SK-MEL-5 (cell line): Measurements from ENCODE around the gene EPS15. TPM values are rescaled to one million over a fixed set of nuclear protein-coding genes. Genes with fewer than 3 reads are reported as not detected.
"Not testable (repeated sequence)": the region's sequence is repeated elsewhere in the genome, so short reads cannot be mapped to it uniquely, and the experiment has no call there.

ENCODE experiments used
- DNase-seq: peaks from one replicate; pipeline ENCODE4 v3.0.0-alpha.2; 2016; ENCODE audit warnings: low read depth, low spot score
- in situ Hi-C: cut with HindIII; loops from 2 replicates; pipeline ENCODE4 v1.10.0; 2016; ENCODE audit warnings: low sequenced_read_pairs, high pct_unique_total_duplicates, low pct_unique_long_range_greater_than_20kb
- polyA plus RNA-seq, 2 experiments: library from polyadenylated mRNA; depleted of rRNA; stranded (reverse); fragments of >200 nt; gene quantifications; 2 replicates each; pipeline ENCODE4 v1.2.3, GENCODE V29; 2015
- total RNA-seq: library from RNA; depleted of rRNA; stranded (reverse); fragments of >200 nt; shearing (Covaris generic); gene quantifications from 2 replicates; pipeline ENCODE4 v1.2.3, GENCODE V29; 2014; rRNA removed

Gene EPS15
- 44.2 and 46.4 TPM in 2 replicates for total RNA-seq
- polyA plus RNA-seq (2015; cell fraction: cytosol; rRNA removed), result 40.5 and 52.2 TPM in 2 replicates
- 41.5 and 50.7 TPM in 2 replicates for polyA plus RNA-seq (2015; cell fraction: nucleus; rRNA removed)

DNA sequence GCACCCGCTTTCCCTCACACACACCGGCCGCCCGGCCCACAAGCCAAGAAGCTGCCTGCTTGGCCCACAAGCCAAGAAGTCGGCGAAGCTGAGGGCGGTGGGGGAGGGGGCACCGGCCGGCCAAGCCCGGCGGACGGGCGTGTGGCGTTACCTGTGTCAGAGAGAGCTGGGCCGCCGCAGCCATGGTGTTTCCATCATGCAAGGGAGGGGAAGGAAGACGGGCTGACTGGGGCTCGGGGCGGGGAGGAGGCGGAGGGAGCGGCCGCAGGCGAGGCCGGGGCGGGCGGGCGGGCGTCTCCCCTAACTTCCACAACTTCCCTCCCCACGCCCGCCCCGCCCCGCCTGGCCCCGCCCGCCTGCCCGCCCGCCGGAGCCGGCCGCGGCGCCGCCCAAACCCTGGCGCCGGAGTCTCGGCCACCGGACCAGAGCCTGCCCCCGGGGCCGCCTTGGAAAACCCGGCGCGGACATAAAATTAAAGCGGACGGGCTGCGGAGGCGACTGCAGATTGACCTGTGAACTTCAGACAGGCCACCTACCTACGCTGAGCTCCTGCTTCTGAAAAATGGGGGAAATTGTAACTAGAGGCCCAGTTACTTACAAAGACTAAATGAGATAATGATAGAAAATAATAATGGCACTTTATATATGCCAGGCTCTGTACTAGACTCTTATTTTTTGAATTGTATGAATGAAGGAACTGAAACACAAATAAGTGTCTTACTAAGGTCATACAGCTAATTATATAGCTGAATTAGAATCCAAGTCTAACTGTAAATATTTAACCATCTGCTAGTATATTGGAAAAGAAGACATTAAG lies at the start of gene EPS15:
Gene EPS15, minus strand, starts transcription at position 219 of the 817 bp plus-strand sequence. Its CDS starts 35 bp downstream, at position 184.
- peak; percentile 75 for DNase-seq
- in situ Hi-C loops, result no loop called here

DNA sequence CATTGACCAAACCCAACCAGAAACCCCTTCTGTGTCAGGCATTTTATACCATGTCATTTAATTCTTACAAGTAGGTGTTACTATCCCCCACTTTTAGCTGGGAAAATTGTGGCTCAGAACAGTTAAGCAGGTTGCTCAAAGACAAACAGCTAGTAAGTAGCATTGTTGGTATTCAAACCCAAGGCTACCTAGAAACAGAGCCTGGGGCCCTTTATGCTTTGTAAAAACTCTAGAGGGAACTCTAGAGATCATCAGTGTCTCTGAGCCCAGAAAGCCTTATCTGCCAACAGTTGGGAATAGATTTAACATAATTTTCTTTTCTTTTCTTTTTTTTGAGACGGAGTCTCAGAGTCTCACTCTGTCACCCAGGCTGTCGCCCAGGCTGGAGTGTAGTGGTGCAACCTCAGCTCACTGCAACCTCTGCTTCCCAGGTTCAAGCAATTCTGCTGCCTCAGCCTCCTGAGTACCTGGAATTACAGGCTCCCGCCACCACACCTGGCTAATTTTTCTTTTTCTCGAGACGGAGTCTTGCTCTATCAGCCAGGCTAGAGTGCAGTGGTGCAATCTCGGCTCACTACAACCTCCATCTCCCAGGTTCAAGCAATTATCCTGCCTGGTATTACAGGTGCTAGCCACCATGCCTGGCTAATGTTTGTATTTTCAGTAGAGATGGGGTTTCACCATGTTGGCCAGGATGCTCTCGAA lies 49.3 kb upstream of the EPS15 start:
- in situ Hi-C loops, result no loop called here
- no peak for DNase-seq

DNA sequence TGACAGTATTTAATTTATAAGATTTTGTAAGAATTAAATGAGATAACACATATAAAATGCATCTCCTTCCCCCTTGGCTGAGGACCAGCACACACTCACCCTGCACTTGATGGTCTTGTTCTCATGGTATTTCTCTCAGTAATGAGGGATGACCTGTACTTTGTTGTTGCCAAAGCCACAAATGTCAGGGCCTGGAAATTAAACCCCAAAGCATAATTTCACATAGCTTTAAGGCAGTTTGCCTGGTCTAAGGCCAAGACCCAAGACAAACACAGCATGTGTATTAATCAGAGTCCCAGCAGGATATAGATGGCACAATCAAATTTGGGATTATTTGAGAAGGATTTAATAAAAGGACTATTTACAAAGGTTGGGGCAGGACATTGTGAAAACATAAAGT lies 48.6 kb upstream of the EPS15 start:
- DNase-seq, result peak; percentile 26
- in situ Hi-C loops, result no loop called here

DNA sequence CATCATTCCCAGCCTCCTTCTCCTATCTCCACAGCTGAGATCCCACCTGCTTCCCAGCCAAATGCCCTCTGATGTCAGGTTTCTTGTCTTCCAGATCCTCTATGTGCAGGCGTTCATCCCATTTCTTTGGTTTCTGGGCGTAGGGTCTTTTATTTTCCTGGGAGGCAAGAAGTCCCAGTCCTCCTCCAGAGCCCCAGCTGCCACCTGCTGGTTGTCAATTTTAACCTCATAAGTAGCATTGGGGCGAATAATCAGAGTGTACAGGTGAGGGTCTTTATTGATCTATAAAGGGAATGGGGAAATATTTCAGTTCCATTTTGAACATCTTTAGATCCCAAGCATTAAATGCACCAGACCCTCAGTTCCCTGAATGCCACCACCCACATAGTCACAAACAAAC lies 47.2 kb upstream of the EPS15 start:
- in situ Hi-C loops, result no loop called here
- no peak for DNase-seq

DNA sequence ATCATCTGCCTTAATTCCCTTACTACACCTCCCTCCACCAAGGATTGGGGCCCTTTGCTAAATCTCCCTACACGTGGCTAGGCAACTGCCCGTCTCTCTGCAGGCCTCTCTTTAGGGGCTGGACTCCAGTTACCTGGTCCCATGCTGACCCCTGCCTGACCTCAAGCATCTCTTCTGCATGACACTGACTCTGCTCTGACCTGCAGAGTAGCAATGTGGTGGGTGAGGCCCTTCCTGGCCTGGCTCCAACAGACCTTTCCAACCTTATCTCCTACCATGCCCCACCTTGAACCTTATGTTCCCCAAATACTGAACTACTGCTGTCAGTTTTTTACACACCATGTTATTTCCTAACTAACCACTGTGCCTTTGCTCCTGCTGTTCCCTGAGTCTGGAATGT lies 45.9 kb upstream of the EPS15 start:
- DNase-seq, result no peak
- in situ Hi-C loops, result no loop called here

DNA sequence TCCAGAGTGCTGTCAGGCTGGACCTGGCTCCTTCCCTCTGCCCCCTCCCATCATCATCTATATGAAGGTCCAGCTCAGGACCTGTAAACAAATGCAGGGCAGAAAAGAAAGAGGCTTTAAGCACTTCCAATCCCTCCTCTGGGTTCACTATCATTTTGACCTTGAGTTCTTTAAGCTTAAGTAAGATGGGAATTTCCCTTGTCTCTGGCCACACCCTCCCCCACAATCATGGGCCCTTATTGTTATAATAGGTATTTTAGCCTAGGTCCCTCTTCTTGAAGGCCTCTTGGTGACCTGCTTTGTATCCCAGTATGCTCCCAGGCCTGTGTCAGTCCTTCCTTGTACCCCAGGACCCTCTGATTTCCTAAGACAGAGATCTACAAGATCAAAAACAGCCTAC lies 45.1 kb upstream of the EPS15 start:
- in situ Hi-C loops, result no loop called here
- no peak for DNase-seq

DNA sequence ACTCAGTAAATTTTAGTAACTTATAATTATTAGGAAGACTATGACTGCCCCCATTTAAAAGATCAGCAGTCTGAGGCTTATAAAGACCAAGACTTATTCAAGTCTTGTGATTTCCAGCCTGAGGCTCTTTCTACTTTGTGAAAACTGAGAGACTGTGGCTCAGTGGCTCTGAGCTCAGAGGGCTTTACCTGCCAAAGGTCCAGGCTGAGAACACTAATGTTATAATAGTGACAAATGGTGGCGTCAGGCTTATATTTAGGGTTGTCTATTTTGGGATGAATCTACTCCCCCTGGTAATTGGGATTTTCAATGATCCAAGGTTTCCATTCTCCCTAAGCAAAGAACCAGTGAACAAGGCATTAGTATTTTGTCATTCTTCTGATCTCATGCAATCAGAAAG lies 42.6 kb upstream of the EPS15 start:
- DNase-seq, result no peak
- in situ Hi-C loops, result no loop called here

DNA sequence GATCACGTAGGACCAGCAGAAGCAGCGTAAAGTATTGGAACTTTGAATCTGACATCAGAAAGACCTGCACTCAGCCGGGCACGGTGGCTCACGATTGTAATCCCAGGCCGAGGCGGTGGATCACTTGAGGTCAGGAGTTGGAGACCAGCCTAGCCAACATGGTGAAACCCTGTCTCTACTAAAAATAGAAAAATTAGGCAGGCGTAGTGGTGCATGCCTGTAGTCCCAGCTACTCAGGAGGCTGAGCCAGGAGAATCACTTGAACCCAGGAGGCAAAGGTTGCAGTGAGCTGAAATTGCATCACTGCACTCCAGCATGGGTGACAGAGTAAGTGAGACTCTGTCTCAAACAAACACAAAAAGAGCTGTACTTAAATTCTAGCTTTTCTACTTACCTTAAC lies 41.8 kb upstream of the EPS15 start:
- in situ Hi-C loops, DNase-seq: not testable (repeated sequence)

DNA sequence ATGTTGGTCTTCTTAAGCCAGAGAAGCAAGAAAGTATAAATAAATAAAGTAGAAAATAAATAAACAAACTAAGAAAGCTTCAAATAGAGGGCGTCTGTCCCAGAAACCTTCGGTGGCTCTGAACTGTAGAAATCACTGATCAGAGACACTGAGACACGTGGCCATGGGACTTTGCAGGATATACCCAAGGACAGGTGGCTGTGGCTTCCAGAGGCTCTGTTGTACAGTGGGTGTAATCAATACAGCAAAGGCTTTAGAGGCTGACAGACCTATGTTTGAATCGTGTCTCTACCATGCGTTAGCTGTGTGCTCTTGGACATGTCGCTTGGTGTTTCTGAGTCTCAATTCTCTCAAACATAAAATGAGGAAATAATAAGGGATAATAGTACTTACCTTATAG lies 41.0 kb upstream of the EPS15 start:
- no peak for DNase-seq
- in situ Hi-C loops, result no loop called here

DNA sequence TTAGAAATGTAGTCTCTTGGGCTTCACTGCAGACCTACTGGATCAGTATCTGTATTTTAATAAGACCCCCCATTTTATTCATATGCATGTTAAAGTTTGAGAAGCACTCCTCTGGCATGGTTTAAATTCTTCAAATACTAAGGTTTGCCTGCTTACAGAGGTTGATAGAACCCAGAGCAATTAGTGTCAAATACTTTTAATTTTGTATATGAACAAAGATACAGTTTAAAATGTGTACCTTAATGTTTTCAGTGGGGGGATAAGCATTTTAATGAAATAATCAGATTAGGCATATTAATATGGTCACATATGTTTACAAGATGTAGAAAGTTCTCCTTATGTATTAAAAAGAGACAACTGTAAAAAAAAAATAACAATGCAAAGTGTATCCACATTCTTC lies 40.4 kb upstream of the EPS15 start:
- in situ Hi-C loops, result no loop called here
- DNase-seq, result no peak

DNA sequence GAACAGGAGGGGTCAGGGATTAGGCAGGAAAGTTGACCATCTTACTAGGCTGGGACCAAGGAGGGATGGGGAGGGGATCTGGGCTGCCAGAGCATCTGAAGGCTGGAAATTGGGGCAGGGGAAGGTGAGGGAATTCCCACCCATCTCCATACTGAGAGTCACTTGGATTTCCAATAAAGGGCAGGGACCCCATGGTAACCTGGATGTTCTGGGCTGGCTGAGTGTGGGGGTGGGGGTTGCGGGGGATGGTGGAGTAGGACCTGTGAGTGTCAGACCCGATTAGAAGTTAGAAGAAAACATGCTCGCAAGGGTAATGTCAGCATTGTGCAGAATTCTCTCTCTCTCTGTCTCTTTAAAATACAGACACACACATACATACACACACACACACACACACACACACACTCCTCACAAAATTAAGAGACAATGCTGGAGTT lies 40.0 kb upstream of the EPS15 start:
- in situ Hi-C loops, result no loop called here
- no peak for DNase-seq

DNA sequence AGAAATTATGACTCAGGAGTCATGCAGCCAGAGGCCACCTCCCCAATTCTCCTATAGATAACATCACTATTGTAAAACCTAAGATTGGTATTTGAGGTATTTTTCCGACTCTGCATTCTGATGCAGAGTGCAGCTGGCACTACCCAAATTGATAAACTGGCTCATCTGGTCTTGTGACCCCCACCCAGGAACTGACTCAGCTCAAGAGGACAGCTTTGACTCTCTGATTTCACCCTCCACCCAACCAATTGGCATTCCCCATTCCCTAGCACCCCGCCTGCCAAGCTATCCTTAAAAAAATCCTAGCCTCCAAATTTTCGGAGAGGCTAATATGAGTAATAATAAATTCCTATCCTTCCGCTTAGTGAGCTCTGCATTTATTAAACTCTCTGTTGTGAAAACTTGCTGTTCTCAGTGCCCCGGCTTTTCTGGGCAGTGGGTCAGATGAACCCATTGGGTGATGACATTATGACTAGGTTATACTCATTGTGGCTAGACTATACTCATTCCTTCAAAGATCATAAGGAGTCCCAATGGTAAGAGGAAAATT lies 39.4 kb upstream of the EPS15 start:
- in situ Hi-C loops, result no loop called here
- no peak for DNase-seq

DNA sequence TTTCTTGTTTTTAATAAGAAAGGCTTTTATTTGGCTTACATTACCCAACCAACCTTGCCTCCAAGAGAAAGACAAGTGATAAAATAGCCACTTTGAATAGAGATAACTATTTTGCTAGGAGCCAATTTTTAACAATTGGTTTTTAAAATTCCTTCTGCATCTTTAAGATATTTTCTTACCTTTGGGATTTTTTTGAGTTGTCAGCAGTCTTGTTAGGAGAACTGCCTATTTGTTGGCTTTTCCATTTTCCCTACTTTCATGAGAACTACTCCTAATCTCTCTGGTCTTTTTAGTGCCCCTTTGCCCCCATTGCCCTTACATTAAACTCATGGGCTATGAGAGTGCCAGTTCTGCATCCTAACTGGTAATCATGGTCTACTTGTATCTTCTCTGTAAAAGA lies 38.1 kb upstream of the EPS15 start:
- no peak for DNase-seq
- in situ Hi-C loops, result no loop called here

DNA sequence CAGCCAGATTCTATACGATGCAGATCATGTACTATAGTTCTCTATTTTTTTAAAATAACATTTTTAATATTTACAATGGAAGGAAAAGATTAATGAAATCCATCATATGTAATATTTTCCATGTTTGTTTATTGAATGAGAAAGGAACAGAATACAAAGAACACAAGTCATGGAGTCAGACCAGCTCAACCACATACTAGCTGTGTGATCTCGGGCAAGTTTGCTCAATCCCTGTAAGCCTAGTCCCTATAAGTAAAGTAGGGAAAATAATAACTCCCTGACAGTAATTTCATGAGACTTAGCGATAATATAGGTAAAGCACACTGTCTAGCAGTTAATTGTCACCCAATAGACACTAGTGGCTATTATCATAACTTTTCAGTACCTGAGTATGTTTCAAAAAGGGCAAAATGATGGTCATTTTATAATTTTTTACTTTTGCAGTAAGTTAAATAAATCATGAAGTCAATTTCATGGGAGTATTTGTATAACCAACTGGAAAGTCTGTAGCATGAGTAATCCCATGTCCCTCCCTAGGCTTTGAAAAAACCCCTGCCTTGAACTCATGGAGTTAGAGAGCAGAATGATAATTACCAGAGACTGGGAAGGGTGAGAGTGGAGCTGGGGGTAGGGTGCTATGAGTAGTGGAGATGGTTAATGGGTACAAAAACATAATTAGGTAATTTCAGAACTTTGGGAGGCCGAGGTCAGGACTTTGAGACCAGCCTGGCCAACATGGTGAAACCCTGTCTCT lies 37.0 kb upstream of the EPS15 start:
- in situ Hi-C loops, result no loop called here
- DNase-seq, result no peak

DNA sequence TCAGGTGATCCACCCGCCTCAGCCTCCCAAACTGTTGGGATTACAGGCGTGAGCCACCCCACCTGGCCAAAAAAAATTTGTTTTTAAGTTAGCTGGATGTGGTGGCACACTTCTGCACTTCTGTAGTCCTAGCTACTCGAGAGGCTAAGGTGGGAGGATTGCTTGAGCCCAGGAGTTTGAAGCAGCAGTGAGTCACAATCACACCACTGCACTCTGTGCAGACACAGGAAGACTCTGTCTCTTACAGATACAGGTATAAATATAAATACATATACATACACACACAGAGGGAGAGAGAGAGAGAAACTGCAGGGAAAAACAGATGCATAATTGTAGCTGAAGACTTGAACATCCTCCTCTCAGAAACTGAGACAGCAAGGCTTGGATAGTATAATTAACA lies 34.8 kb upstream of the EPS15 start:
- in situ Hi-C loops, result no loop called here
- DNase-seq, result no peak

DNA sequence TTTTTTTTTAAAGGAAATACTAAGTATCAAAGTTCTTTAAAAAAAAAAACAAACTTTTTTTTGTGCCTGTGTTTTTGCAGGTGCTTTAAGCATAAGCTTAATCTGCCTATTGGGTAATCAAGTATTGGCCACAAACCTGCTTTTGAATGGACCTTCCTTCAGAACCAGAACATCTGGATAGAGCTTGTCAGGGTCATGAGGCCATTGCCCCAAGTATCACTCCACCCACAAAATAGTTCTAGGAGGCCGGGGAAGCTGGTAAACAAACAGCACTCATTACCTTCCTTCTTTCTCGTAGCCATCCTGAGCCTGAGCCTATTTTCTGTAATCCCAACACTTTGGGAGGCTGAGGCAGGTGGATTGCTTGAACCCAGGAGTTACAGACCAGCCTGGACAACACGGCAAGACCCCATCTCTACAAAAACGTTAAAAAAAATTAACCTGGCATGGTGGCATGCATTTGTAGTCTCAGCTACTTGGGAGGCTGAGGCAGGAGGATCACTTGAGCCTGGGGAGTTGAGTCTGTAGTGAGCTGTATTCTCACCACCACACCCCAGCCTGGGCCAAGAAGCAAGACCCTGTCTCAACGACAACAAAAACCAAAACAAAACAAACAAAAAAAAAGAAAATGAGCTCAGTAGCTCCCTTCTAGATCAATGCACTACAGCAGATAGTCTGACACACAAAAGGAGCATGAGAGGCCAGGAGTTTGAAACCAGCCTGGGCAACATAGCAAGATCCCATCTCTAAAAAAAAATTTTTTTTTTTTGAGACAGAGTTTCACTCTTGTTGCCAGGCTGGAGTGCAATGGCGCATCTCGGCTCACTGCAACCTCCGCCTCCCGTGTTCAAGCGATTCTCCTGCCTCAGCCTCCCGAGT lies 34.1 kb upstream of the EPS15 start:
- in situ Hi-C loops, result no loop called here
- no peak for DNase-seq

DNA sequence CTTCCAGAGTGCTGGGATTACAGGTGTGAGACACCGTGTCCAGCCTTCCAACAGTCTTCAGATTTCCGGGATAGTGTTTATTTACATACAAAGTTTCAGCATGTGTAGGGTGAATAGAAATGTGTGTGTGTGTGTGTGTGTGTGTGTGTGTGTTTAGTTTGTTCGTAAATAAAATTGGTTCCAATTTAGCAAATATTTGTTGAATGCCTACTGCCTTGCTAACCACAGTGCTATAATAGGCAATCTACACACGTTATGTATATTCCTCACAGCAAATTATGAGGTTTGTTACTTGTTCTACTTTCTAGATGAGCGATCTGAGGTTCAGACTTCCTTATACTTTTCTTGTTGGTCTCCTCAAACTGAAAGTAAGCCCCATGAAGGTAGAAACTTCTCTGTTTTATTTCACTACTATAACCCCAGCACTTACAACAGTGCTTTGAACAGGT lies 32.8 kb upstream of the EPS15 start:
- DNase-seq, result no peak
- in situ Hi-C loops, result no loop called here
